Measurements from ENCODE around the gene CADM1.

The CADM1 gene

DNA sequence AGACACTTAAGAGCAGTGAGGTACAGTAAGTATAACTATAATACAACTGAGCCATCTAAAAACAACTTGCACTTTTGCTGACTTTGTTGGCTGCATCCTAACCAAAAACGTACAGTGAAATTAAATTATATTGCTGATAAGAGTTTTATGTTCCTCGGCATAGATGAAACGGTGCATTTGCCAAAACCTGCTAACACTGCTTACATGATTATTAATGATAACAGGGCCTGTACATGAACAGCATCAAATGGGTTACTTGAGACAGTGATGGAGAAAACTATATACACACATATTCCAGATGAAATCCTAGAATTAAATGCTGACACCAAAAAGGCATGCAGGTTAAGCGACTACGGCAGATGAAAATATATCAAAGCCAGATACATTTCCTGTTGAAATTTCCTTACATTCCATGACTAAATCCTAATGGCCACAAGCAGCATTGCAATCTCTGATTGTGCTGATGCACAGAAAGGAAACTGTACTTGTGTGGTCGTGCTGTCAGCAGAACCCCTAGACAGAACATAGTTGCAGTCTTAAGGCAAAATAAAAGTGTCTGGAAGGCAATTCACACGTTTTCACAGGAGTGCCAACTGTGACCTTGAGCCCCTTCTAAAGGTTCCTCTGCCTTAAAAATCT lies 143.9 kb downstream of the CADM1 start:
- Histone ChIP-seq H3K27ac (ENCODE audit: low read depth, low read length) (no peak overlapping the region), H3K4me3 (ENCODE audit: low read depth, low read length) (no peak overlapping the region), H3K36me3 (ENCODE audit: control insufficient read depth, insufficient read depth, low read length) (no peaks in the 10 kb centered on the region)

DNA sequence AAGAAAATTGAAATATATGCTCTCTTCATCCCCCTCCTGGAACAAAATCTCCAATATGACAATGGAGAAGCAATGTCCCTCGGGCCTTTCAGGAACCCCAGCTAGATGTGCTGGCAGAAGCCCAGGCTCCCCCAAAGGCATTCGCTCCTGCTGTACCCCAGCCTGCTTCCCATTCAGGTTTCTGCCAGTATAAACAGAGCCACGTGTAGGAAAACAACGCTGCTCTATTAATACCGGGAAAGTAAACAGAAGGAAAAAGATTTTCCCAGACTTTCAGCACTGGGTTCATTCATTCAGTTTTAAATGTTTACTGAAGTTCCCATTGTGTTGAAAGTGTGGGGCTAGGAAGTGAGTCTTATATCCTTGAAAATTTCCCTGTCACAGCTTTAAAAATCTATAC lies 147.1 kb downstream of the CADM1 start:
- Histone ChIP-seq H3K9ac (ENCODE audit: low read depth, low read length) (no peak overlapping the region), H3K4me3 (ENCODE audit: low read depth, low read length) (no peak overlapping the region), H3K36me3 (ENCODE audit: control insufficient read depth, insufficient read depth, low read length) (no peaks in the 10 kb centered on the region), H3K9me3 (ENCODE audit: control insufficient read depth, insufficient read depth, low read length) (no peaks in the 10 kb centered on the region), H3K27ac (ENCODE audit: low read depth, low read length) (no peak overlapping the region), H3K27me3 (ENCODE audit: control insufficient read depth, insufficient read depth, low read length) (no peaks in the 10 kb centered on the region), H3K4me1 (ENCODE audit: control insufficient read depth, insufficient read depth, low read length) (no peaks in the 10 kb centered on the region)

More for the DNA sequence above, 143.9 kb downstream of the CADM1 start:
- H3K9me3 ChIP-seq (ENCODE audit: control insufficient read depth, insufficient read depth, low read length) = no peaks in the 10 kb centered on the region
- no peak overlapping the region for H3K9ac ChIP-seq (ENCODE audit: low read depth, low read length)
- no peaks in the 10 kb centered on the region for H3K27me3 ChIP-seq (ENCODE audit: control insufficient read depth, insufficient read depth, low read length)
- H3K4me1 ChIP-seq (ENCODE audit: control insufficient read depth, insufficient read depth, low read length) = no peaks in the 10 kb centered on the region

DNA sequence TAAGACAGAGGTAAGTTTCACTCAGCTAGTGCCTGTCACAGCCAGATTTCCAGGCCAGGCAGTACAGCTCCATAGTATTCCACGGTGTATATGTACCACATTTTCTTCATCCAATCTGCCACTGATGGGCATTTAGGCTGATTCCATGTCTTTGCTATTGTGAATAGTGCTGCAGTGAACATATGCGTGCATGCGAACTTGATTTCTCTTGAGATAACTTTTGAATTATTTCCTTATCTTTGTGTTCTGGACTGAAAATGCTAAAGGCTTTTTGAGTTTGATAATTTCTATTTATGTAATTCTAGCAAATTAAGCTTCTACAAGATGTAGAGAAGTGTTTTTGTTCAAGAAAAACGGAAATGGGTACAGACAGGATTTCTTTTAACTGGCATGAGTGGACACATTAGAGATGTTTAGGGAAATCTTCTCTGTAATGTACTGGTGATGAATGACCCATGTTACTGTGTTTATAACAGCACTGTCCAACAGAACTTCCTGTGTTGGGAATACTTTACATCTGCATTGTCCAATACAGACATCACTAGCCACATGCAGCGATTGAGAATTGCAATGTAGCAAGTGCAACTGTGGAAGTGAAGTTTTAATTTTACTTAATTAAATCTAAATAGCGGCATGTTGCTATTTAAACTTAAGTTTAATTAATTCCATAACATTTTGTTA lies 151.3 kb downstream of the CADM1 start:
- no peaks in the 10 kb centered on the region for H3K27me3 ChIP-seq (ENCODE audit: control insufficient read depth, insufficient read depth, low read length)
- no peak overlapping the region for H3K9ac ChIP-seq (ENCODE audit: low read depth, low read length)
- H3K27ac ChIP-seq (ENCODE audit: low read depth, low read length) = no peak overlapping the region
- no peaks in the 10 kb centered on the region for H3K36me3 ChIP-seq (ENCODE audit: control insufficient read depth, insufficient read depth, low read length)
- no peaks in the 10 kb centered on the region for H3K9me3 ChIP-seq (ENCODE audit: control insufficient read depth, insufficient read depth, low read length)
- H3K4me1 ChIP-seq (ENCODE audit: control insufficient read depth, insufficient read depth, low read length) = no peaks in the 10 kb centered on the region
- H3K4me3 ChIP-seq (ENCODE audit: low read depth, low read length) = no peak overlapping the region

DNA sequence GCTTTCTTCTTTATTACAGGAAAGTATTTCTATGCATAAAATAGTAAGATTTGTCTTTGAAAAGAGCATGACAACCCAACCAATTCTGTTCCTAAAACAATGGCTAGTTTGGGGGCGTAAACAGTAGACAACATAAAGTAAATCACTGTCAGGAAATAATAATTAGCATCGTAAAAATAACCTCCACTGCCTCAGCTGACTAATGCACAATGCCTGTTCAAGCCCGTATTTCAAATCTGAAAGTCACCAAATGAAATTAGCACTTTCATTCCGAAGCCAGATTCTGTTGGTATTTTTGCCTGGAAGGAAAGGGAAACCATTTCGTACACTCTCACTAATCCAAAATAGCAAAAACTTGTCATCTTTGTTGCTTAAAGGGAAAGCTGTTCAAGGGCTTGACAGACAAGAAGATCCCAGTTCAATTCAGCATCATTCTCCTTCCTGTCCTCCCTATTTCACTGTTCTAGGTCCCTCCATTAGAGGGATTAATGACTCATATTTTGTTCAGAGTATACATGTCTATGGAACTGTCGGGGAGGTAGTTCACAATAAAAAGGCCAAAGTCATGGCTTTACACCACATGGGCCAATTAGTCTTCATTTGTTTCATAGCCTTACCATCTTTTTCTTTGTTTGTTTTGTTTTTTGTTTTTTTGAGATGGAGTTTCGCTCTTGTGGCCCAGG lies 154.7 kb downstream of the CADM1 start:
- no peaks in the 10 kb centered on the region for H3K36me3 ChIP-seq (ENCODE audit: control insufficient read depth, insufficient read depth, low read length)
- H3K9ac ChIP-seq (ENCODE audit: low read depth, low read length) = no peak overlapping the region
- H3K4me1 ChIP-seq (ENCODE audit: control insufficient read depth, insufficient read depth, low read length) = no peaks in the 10 kb centered on the region
- H3K9me3 ChIP-seq (ENCODE audit: control insufficient read depth, insufficient read depth, low read length) = no peaks in the 10 kb centered on the region
- no peak overlapping the region for H3K4me3 ChIP-seq (ENCODE audit: low read depth, low read length)
- H3K27ac ChIP-seq (ENCODE audit: low read depth, low read length) = no peak overlapping the region
- H3K27me3 ChIP-seq (ENCODE audit: control insufficient read depth, insufficient read depth, low read length) = no peaks in the 10 kb centered on the region

DNA sequence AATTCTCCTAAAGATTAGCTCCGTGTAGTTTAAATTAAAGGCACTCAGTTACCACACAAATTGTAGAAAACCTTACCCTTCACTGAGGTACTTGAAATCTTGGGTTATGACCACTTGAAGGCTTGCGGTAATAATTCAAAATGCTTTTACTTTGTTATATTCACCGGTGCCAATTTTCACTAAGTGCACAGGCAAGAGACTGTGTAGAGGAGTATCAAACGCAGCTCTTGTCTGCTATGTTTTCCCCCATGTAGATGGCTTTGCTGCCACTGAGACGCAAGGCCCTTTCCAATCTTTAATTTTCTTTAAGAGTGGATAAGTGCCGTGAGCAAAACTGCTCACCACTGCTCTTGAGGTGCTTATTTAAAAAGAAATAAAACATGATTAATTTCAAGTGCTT lies 155.8 kb downstream of the CADM1 start:
- no peak overlapping the region for H3K4me3 ChIP-seq (ENCODE audit: low read depth, low read length)
- H3K4me1 ChIP-seq (ENCODE audit: control insufficient read depth, insufficient read depth, low read length) = no peaks in the 10 kb centered on the region
- no peaks in the 10 kb centered on the region for H3K9me3 ChIP-seq (ENCODE audit: control insufficient read depth, insufficient read depth, low read length)
- H3K27ac ChIP-seq (ENCODE audit: low read depth, low read length) = no peak overlapping the region
- no peaks in the 10 kb centered on the region for H3K27me3 ChIP-seq (ENCODE audit: control insufficient read depth, insufficient read depth, low read length)
- no peaks in the 10 kb centered on the region for H3K36me3 ChIP-seq (ENCODE audit: control insufficient read depth, insufficient read depth, low read length)
- H3K9ac ChIP-seq (ENCODE audit: low read depth, low read length) = no peak overlapping the region

DNA sequence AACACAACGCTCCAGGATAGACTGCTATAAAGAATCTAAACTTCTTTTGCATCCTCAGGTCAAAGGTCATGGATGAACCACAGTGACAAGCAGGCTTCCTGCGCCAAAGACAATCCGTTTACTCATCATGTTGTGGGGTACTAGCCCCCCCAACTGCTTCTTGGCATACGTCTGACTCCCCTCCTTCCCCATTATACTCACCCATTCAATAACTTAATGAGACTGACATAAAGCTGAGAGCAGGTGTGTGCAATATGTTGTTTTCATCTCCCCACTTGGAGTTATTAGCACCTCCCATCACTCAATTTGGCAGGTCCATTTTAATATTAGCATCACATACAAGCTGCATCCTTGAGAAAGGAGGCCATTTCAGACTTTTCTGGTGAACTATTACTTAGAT lies 157.1 kb downstream of the CADM1 start:
- Histone ChIP-seq H3K36me3 (ENCODE audit: control insufficient read depth, insufficient read depth, low read length) (no peaks in the 10 kb centered on the region), H3K4me1 (ENCODE audit: control insufficient read depth, insufficient read depth, low read length) (no peaks in the 10 kb centered on the region), H3K9ac (ENCODE audit: low read depth, low read length) (no peak overlapping the region), H3K27ac (ENCODE audit: low read depth, low read length) (no peak overlapping the region), H3K27me3 (ENCODE audit: control insufficient read depth, insufficient read depth, low read length) (no peaks in the 10 kb centered on the region), H3K4me3 (ENCODE audit: low read depth, low read length) (no peak overlapping the region), H3K9me3 (ENCODE audit: control insufficient read depth, insufficient read depth, low read length) (no peaks in the 10 kb centered on the region)

DNA sequence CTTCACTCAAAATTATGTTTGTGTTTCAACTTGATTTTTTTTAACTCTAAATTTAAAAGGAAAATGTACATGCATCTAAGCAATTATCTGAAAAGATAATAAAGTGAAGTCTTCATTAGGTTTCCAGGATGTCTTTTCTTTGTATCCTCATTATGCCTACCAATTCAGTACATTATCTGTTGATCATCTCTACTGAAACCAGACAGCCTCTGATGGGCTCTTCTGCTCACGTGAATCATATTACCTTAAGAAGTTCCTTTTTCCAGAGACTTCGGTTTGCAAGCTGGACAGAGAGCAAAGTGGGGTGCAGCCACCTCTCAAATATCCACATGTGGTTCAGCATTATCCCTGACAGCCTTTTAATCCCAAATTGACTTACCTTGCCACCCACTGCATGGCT lies 158.4 kb downstream of the CADM1 start:
- H3K36me3 ChIP-seq (ENCODE audit: control insufficient read depth, insufficient read depth, low read length) = no peaks in the 10 kb centered on the region
- H3K27ac ChIP-seq (ENCODE audit: low read depth, low read length) = no peak overlapping the region
- no peak overlapping the region for H3K4me3 ChIP-seq (ENCODE audit: low read depth, low read length)

DNA sequence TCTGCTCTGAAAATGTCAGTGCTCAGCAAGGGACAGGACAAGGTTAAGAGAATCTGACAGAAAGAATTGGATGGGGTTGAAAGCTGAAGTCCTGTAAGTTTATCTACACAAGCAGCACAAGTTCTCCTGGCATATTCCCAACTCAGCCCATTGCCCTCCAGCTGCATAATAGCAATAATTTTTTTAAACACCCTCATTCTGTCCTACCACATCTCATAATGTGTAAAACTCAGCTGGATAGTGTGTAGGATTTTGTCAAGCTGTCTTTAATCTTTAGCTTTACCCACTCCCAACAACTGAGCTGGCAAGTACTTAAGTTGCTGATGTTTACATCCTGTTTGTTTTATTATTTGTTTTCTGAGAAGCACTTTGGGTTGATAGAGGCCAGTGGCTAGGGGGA lies 158.9 kb downstream of the CADM1 start:
- Histone ChIP-seq H3K4me3 (ENCODE audit: low read depth, low read length) (no peak overlapping the region), H3K27me3 (ENCODE audit: control insufficient read depth, insufficient read depth, low read length) (no peaks in the 10 kb centered on the region)

More for the DNA sequence above, 158.4 kb downstream of the CADM1 start:
- H3K4me1 ChIP-seq (ENCODE audit: control insufficient read depth, insufficient read depth, low read length) = no peaks in the 10 kb centered on the region
- no peaks in the 10 kb centered on the region for H3K9me3 ChIP-seq (ENCODE audit: control insufficient read depth, insufficient read depth, low read length)
- no peak overlapping the region for H3K9ac ChIP-seq (ENCODE audit: low read depth, low read length)
- no peaks in the 10 kb centered on the region for H3K27me3 ChIP-seq (ENCODE audit: control insufficient read depth, insufficient read depth, low read length)

DNA sequence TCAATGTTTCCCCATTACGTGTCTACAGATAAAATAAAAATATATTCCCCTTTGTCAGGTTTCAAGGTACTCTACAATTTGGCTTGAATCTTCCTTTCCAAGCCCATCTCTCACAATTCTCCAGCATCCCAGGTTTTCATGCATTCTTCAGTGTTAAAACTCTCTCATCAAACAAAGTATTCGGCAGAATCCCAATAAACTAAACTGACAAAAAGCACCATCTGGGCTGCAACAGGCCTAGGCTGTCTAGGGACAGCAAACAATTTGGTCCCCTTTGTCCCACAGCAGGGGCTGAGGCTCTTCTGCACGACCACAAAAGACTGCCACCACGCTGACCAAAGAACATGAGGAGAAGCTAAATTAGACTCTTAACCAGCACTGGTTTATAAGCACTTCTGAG lies 159.4 kb downstream of the CADM1 start:
- Histone ChIP-seq H3K9me3 (ENCODE audit: control insufficient read depth, insufficient read depth, low read length) (no peaks in the 10 kb centered on the region), H3K4me1 (ENCODE audit: control insufficient read depth, insufficient read depth, low read length) (no peaks in the 10 kb centered on the region), H3K9ac (ENCODE audit: low read depth, low read length) (no peak overlapping the region)

More for the DNA sequence above, 158.9 kb downstream of the CADM1 start:
- Histone ChIP-seq H3K27ac (ENCODE audit: low read depth, low read length) (no peak overlapping the region), H3K4me1 (ENCODE audit: control insufficient read depth, insufficient read depth, low read length) (no peaks in the 10 kb centered on the region), H3K9me3 (ENCODE audit: control insufficient read depth, insufficient read depth, low read length) (no peaks in the 10 kb centered on the region), H3K9ac (ENCODE audit: low read depth, low read length) (no peak overlapping the region), H3K36me3 (ENCODE audit: control insufficient read depth, insufficient read depth, low read length) (no peaks in the 10 kb centered on the region)

DNA sequence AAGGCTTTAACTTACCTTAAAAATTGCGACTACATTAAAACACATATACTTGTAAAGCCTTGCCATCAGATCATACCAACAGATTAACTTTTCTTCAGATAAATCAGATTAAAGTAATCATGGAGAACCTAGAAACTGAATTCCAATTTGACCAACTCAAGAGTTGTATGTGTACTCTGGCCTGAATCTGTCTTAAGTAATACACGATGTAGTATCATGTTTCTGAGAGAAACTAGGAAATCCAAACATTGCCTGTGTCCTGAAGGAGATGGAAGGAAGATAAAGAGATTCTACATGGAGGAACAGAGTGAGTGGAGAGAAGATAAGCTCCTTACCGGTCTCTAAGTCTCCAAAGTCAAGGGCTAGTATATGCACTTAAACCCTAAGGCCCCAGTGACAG lies 162.1 kb downstream of the CADM1 start:
- no peak overlapping the region for H3K4me3 ChIP-seq (ENCODE audit: low read depth, low read length)
- H3K27me3 ChIP-seq (ENCODE audit: control insufficient read depth, insufficient read depth, low read length) = no peaks in the 10 kb centered on the region
- H3K4me1 ChIP-seq (ENCODE audit: control insufficient read depth, insufficient read depth, low read length) = no peaks in the 10 kb centered on the region
- H3K36me3 ChIP-seq (ENCODE audit: control insufficient read depth, insufficient read depth, low read length) = no peaks in the 10 kb centered on the region
- no peak overlapping the region for H3K27ac ChIP-seq (ENCODE audit: low read depth, low read length)
- no peaks in the 10 kb centered on the region for H3K9me3 ChIP-seq (ENCODE audit: control insufficient read depth, insufficient read depth, low read length)
- no peak overlapping the region for H3K9ac ChIP-seq (ENCODE audit: low read depth, low read length)

More for the DNA sequence above, 159.4 kb downstream of the CADM1 start:
- Histone ChIP-seq H3K36me3 (ENCODE audit: control insufficient read depth, insufficient read depth, low read length) (no peaks in the 10 kb centered on the region), H3K4me3 (ENCODE audit: low read depth, low read length) (no peak overlapping the region), H3K27me3 (ENCODE audit: control insufficient read depth, insufficient read depth, low read length) (no peaks in the 10 kb centered on the region), H3K27ac (ENCODE audit: low read depth, low read length) (no peak overlapping the region)

DNA sequence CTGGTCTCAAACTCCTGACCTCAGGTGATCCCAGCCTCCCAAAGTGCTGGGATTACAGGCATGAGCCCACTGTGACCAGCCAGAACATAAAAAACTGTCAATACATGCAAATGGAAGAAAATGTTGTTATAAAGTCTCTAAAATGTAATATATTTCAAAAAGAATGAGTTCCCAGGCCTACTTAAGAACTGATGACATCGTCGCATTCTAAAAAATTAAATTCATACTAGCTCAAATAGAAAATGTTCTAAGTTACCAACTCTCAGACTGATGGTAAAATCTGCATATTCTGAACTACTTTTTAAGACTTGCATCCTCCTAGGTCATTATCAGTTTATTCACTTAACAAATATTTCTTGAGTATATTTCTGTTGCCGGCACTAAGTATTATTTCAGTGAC lies 163.3 kb downstream of the CADM1 start:
- Histone ChIP-seq H3K4me3 (ENCODE audit: low read depth, low read length) (no peak overlapping the region), H3K27me3 (ENCODE audit: control insufficient read depth, insufficient read depth, low read length) (no peaks in the 10 kb centered on the region), H3K9me3 (ENCODE audit: control insufficient read depth, insufficient read depth, low read length) (no peaks in the 10 kb centered on the region), H3K4me1 (ENCODE audit: control insufficient read depth, insufficient read depth, low read length) (no peaks in the 10 kb centered on the region), H3K9ac (ENCODE audit: low read depth, low read length) (no peak overlapping the region), H3K36me3 (ENCODE audit: control insufficient read depth, insufficient read depth, low read length) (no peaks in the 10 kb centered on the region), H3K27ac (ENCODE audit: low read depth, low read length) (no peak overlapping the region)
